HepG2 (cell line): ENCODE results near the gene FREM3. TPM values are rescaled to one million over a fixed set of nuclear protein-coding genes. Genes with fewer than 3 reads are reported as not detected.

Experiments
- ATAC-seq: fragments of 200-7000 bp; cut with Tn5 transposase; 3 replicates; pipeline ENCODE4 v1.9.1; 2020; ENCODE audit warnings: mild to moderate bottlenecking, moderate library complexity
- BruUV-seq: library from RNA; stranded (reverse); fragments of 400-500 nt; replicated peaks from 2 replicates; lab custom pipeline; 2021; lab: Mats Ljungman, UMichigan
- CTCF ChIA-PET: fragments of 300-600 bp; formaldehyde crosslinking; extraction: SDS; loops from one replicate; lab custom pipeline; 2021; ENCODE audit warnings: low total read pairs, inconsistent platforms, low intra/inter-chr PET ratio; lab: Yijun Ruan, JAX
- POLR2A ChIA-PET: fragments of 350-600 bp; sonication (Branson Sonifier 250); formaldehyde crosslinking; loops from one replicate; lab custom pipeline; 2020; ENCODE audit warnings: antibody characterized with exemption, inconsistent platforms; lab: Yijun Ruan, JAX
- DNase-seq: peaks from one replicate; pipeline ENCODE4 v3.0.0-alpha.2; 2015; ENCODE audit warnings: low spot score
- FAIRE-seq: peaks from 3 replicates; lab custom pipeline; 2011; peaks lifted over from hg19 to GRCh38; lab: Jason Lieb, UNC
- H2AFZ ChIP-seq: one replicate; pipeline ENCODE4 v1.6.1; 2011; ENCODE audit warnings: low read length, inconsistent platforms
- H3K27ac ChIP-seq: fragments of 300-600 bp; 3 replicates; pipeline ENCODE4 v1.8.0; 2011; ENCODE audit warnings: mixed run types, mild to moderate bottlenecking, mixed read lengths, low read length, inconsistent platforms; ENCODE audit not compliant: insufficient read depth; ENCODE audit errors: extremely low read length
- H3K27me3 ChIP-seq, 2 experiments: fragments of 200-600 bp in 1 of 2; 2 replicates in 1 of 2; 3 replicates in 1 of 2; pipeline versions ENCODE4 v1.6.0 to v1.8.0; 2011; ENCODE audit warnings: low read length in 2 of 2, mild to moderate bottlenecking in 2 of 2, moderate library complexity in 2 of 2, inconsistent platforms in 1 of 2; ENCODE audit not compliant: insufficient read depth in 2 of 2, control insufficient read depth in 1 of 2
- H3K36me3 ChIP-seq, 2 experiments: fragments of 200-600 bp in 1 of 2; replicated peaks in 1 of 2; 2 replicates in 1 of 2; 3 replicates in 1 of 2; pipeline versions ENCODE4 v1.5.1 to v1.8.0; 2011; ENCODE audit warnings: low read length in 2 of 2, inconsistent platforms in 1 of 2; ENCODE audit not compliant: insufficient read depth in 2 of 2, control insufficient read depth in 1 of 2
- H3K4me1 ChIP-seq: 2 replicates; pipeline ENCODE4 v1.5.1; 2012; ENCODE audit warnings: low read length, inconsistent platforms; ENCODE audit not compliant: insufficient read depth
- H3K4me2 ChIP-seq: 2 replicates; pipeline ENCODE4 v1.6.0; 2011; ENCODE audit warnings: low read depth, low read length, inconsistent platforms
- H3K4me3 ChIP-seq, 3 experiments: fragments of 200-600 bp in 1 of 3; sonication (generic), shearing (Covaris generic) in 1 of 3; replicated peaks in 1 of 3; 2 replicates each; pipeline ENCODE4 v1.5.1; 2011 to 2016; ENCODE audit warnings: low read length in 3 of 3, inconsistent platforms in 2 of 3, low read depth in 2 of 3, mild to moderate bottlenecking in 2 of 3, control low read depth in 1 of 3, mixed read lengths in 1 of 3; ENCODE audit not compliant: insufficient read depth in 1 of 3
- H3K79me2 ChIP-seq: one replicate; pipeline ENCODE4 v1.6.1; 2011; ENCODE audit warnings: low read length, inconsistent platforms; ENCODE audit not compliant: insufficient read depth
- H3K9ac ChIP-seq: 2 replicates; pipeline ENCODE4 v1.6.0; 2011; ENCODE audit warnings: mild to moderate bottlenecking, low read depth, low read length, inconsistent platforms; ENCODE audit not compliant: insufficient read depth
- H3K9me3 ChIP-seq: 2 replicates; pipeline ENCODE4 v1.5.1; 2012; ENCODE audit warnings: mild to moderate bottlenecking, low read length
- H4K20me1 ChIP-seq: 2 replicates; pipeline ENCODE4 v1.6.0; 2011; ENCODE audit warnings: inconsistent platforms, mild to moderate bottlenecking, low read length, moderate library complexity; ENCODE audit not compliant: insufficient read depth
- ARNT ChIP-seq: fragments of 450-650 bp; IDR thresholded peaks from 2 replicates; pipeline ENCODE4 v1.6.1; 2017
- CHD4 ChIP-seq: fragments of 200-600 bp; sonication (generic); IDR thresholded peaks from 2 replicates; pipeline ENCODE4 v1.7.0; 2017; ENCODE audit warnings: mild to moderate bottlenecking, low read length, borderline replicate concordance
- HNRNPL ChIP-seq: fragments of 200-400 bp; formaldehyde crosslinking; IDR thresholded peaks from 2 replicates; pipeline ENCODE4 v1.6.1; 2017; ENCODE audit warnings: mild to moderate bottlenecking, low read depth, low read length
- MED13 ChIP-seq: sonication (generic); formaldehyde crosslinking; IDR thresholded peaks from 2 replicates; pipeline ENCODE4 v1.5.0; 2020; ENCODE audit warnings: missing genetic modification reagents
- NFATC3 ChIP-seq: sonication (generic); formaldehyde crosslinking; IDR thresholded peaks from 2 replicates; pipeline ENCODE4 v1.5.1; 2020; ENCODE audit warnings: mild to moderate bottlenecking, missing genetic modification reagents
- POLR2AphosphoS5 ChIP-seq: IDR thresholded peaks from 2 replicates; pipeline ENCODE4 v1.6.1; 2012; ENCODE audit warnings: low read depth, low read length
- RBFOX2 ChIP-seq: fragments of 200-400 bp; formaldehyde crosslinking; IDR thresholded peaks from 2 replicates; pipeline ENCODE4 v1.6.1; 2017; ENCODE audit warnings: low read depth, mild to moderate bottlenecking, low read length
- RFXAP ChIP-seq: sonication (generic); formaldehyde crosslinking; IDR thresholded peaks from 2 replicates; pipeline ENCODE4 v1.4.0; 2020; ENCODE audit warnings: missing genetic modification reagents, borderline replicate concordance
- TGIF2 ChIP-seq: IDR thresholded peaks from 2 replicates; pipeline ENCODE4 v1.6.1; 2016; ENCODE audit warnings: control low read depth, missing compliant biosample characterization
- TRIM24 ChIP-seq: sonication (generic); formaldehyde crosslinking; IDR thresholded peaks from 2 replicates; pipeline ENCODE4 v1.8.0; 2022; ENCODE audit warnings: mild to moderate bottlenecking, missing genetic modification reagents
- YEATS2 ChIP-seq: sonication (generic); formaldehyde crosslinking; IDR thresholded peaks from 2 replicates; pipeline ENCODE4 v1.4.0; 2020; ENCODE audit warnings: missing genetic modification reagents, borderline replicate concordance
- ZFP36 ChIP-seq: fragments of 150-350 bp; IDR thresholded peaks from 2 replicates; pipeline ENCODE4 v1.6.1; 2018; ENCODE audit warnings: borderline replicate concordance, low read length, low read depth; ENCODE audit not compliant: partially characterized antibody
- ZNF563 ChIP-seq: sonication (generic); formaldehyde crosslinking; IDR thresholded peaks from 2 replicates; pipeline ENCODE4 v1.8.0; 2022; ENCODE audit warnings: mild to moderate bottlenecking, moderate library complexity, missing genetic modification reagents
- ZNF672 ChIP-seq: sonication (generic); formaldehyde crosslinking; IDR thresholded peaks from 2 replicates; pipeline ENCODE4 v1.8.1; 2022; ENCODE audit warnings: missing genetic modification reagents
- ZNF878 ChIP-seq: sonication (generic); formaldehyde crosslinking; IDR thresholded peaks from 2 replicates; pipeline ENCODE4 v1.8.1; 2023; ENCODE audit warnings: mild to moderate bottlenecking, missing genetic modification reagents, moderate library complexity
- WGBS: methylation state at CpG from one replicate; pipeline ENCODE4 v1.1.6; 2017; ENCODE audit warnings: low lambda C conversion rate; 5-methylcytosine and 5-hydroxymethylcytosine counted together
- in situ Hi-C: cut with HindIII; loops from 2 replicates; pipeline ENCODE4 v1.10.0; 2017; ENCODE audit warnings: low pct_unique_long_range_greater_than_20kb; ENCODE audit not compliant: extremely low pct_ligation_motif_present
- intact Hi-C: fragments of 100-400 bp; cut with micrococcal nuclease; formaldehyde crosslinking; loops from one replicate; pipeline ENCODE4 v1.10.0; 2022; ENCODE audit not compliant: unreplicated experiment
- polyA plus RNA-seq, 8 experiments: library from polyadenylated mRNA; depleted of rRNA in 3 of 8; stranded (reverse) in 7 of 8; unstranded in 1 of 8; fragments of >200 nt; fragmentation: Illumina TruSeq in 4 of 8; extraction: Trizol in 4 of 8; gene quantifications; 2 replicates each; pipeline versions ENCODE4 v1.2.1 to v1.2.3, GENCODE V29; 2011 to 2016; ENCODE audit warnings: low read depth in 4 of 8, missing spikeins in 1 of 8, mixed read lengths in 1 of 8; ENCODE audit not compliant: insufficient read depth in 1 of 8
- total RNA-seq, 5 experiments: library from RNA; depleted of rRNA; stranded (reverse); fragments of >200 nt; fragmentation: Illumina TruSeq; extraction: Trizol; gene quantifications; 2 replicates each; pipeline ENCODE4 v1.2.3, GENCODE V29; 2016; ENCODE audit warnings: low read depth in 1 of 5
- TF ChIP-seq, protein P1 (sequence below): sonication (generic); formaldehyde crosslinking; IDR thresholded peaks from 2 replicates; pipeline ENCODE4 v1.8.0; 2022; ENCODE audit warnings: low read depth, missing genetic modification reagents

The FREM3 gene
- total and polyA plus RNA-seq, 2 of the 13 experiments (the other 11 are each of a cell fraction or from before 2014, with no cell fraction given): not detected

DNA sequence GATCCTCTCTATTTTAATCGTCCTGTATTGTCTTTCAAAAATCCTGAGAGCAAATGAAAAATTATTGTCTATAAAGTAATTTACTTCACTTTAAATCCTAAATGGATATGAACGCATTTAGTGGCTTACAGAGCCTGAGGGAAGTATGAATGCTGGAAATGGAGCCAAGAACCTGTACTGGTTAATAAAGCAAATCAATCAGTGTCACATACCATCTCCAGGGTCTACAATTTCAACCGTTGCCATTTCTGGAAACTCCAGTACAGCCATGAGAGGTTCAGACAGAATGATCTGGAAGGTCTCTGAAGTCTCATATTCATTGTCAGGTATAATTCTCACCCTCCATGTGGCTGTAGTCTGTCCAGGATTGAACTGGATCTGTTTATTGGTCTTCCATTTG is 76.6 kb downstream of the FREM3 start:
- no peak overlapping the region for H3K4me3 ChIP-seq
- TF ChIP-seq HNRNPL: no peak
- no peak for TF ChIP-seq TRIM24
- no peak for TF ChIP-seq RBFOX2
- no peak for TF ChIP-seq TGIF2 (CRISPR knock-in tag)
- no peak for TF ChIP-seq CHD4
- TF ChIP-seq ZFP36: no peak
- TF ChIP-seq ARNT: no peak
- no peak for TF ChIP-seq POLR2AphosphoS5
- TF ChIP-seq NFATC3 (CRISPR knock-in tag): no peak
- no peaks in the 10 kb centered on the region for H4K20me1 ChIP-seq
- H3K4me1 ChIP-seq: no peaks in the 10 kb centered on the region
- ChIA-PET POLR2A (no interaction called here), CTCF (no interaction called here)
- no peaks in the 10 kb centered on the region for H3K9me3 ChIP-seq
- H3K27ac ChIP-seq: no peak overlapping the region
- intact Hi-C loops: no loop called here
- WGBS: 3% methylated on average over 3 of the region's 3 CpGs
- in situ Hi-C loops: no loop called here
- no peaks in the 10 kb centered on the region for H3K79me2 ChIP-seq
- no peaks in the 10 kb centered on the region for H3K36me3 ChIP-seq
- no peak for FAIRE-seq
- H3K9ac ChIP-seq: no peak overlapping the region
- no peak for ATAC-seq
- no peak overlapping the region for H2AFZ ChIP-seq
- no peak overlapping the region for H3K4me2 ChIP-seq
- H3K27me3 ChIP-seq: no peaks in the 10 kb centered on the region
- BruUV-seq: no TSS peak
- DNase-seq: no peak

- no peak overlapping the region for H2AFZ ChIP-seq
- in situ Hi-C loops (no loop called here), intact Hi-C loops (no loop called here)
- WGBS: 0% methylated on average over 1 of the region's 1 CpG
- BruUV-seq: no TSS peak
- ATAC-seq (no peak), DNase-seq (no peak), FAIRE-seq (no peak)
- ChIA-PET POLR2A (no interaction called here), CTCF (no interaction called here)
- H3K79me2 ChIP-seq: no peaks in the 10 kb centered on the region
- no peaks in the 10 kb centered on the region for H3K9me3 ChIP-seq
- no peaks in the 10 kb centered on the region for H4K20me1 ChIP-seq
- no peak overlapping the region for H3K4me2 ChIP-seq
- no peak overlapping the region for H3K27ac ChIP-seq
- H3K9ac ChIP-seq: no peak overlapping the region
- no peaks in the 10 kb centered on the region for H3K36me3 ChIP-seq
- H3K27me3 ChIP-seq: no peaks in the 10 kb centered on the region
- no peaks in the 10 kb centered on the region for H3K4me1 ChIP-seq
- TF ChIP-seq YEATS2: no peak
- no peak for TF ChIP-seq ZNF672 (CRISPR knock-in tag)
- no peak for TF ChIP-seq ZNF563 (CRISPR knock-in tag)
- no peak for TF ChIP-seq MED13 (CRISPR knock-in tag)
- TF ChIP-seq, protein P1, sequence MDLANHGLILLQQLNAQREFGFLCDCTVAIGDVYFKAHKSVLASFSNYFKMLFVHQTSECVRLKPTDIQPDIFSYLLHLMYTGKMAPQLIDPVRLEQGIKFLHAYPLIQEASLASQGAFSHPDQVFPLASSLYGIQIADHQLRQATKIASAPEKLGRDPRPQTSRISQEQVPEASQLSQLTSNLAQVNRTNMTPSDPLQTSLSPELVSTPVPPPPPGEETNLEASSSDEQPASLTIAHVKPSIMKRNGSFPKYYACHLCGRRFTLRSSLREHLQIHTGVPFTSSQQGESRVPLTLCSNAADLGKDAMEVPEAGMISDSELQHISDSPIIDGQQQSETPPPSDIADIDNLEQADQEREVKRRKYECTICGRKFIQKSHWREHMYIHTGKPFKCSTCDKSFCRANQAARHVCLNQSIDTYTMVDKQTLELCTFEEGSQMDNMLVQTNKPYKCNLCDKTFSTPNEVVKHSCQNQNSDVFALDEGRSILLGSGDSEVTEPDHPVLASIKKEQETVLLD (CRISPR knock-in tag): no peak
- no peak for TF ChIP-seq ZNF878 (CRISPR knock-in tag)
- TF ChIP-seq RFXAP (CRISPR knock-in tag): no peak
- TF ChIP-seq, all 625 proteins: peak for 0
- no peak overlapping the region for H3K4me3 ChIP-seq
Measured at GRCh38 chr4:143618811-143619210, 81.7 kb downstream of the FREM3 start.
